ENCODE results near the gene CPED1.
"Not testable (repeated sequence)": the region's sequence is repeated elsewhere in the genome, so short reads cannot be mapped to it uniquely, and the experiment has no call there.

The CPED1 gene

DNA sequence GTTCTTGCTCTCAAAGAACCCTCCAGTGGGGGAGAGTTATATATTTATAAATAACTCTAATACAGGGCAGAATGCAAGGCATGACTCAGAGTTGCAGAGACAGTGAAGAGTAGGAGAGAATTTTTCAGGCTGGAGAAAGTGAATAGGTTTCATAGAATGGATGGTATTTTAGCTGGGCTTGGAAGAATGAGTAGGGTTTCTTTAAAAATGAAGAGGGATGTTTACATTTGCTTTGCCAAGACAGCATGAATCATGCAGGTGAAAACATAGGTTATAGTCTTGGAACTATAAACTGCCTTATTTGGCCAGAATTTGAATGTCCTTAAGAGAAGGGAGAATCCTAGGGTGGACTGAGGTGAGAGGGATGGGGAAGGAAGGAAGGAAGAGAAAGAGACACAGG, 124.8 kb downstream of the CPED1 start:
- no peak for DNase-seq (ENCODE audit: extremely low read depth, low read depth)
- TF ChIP-seq, protein P1, sequence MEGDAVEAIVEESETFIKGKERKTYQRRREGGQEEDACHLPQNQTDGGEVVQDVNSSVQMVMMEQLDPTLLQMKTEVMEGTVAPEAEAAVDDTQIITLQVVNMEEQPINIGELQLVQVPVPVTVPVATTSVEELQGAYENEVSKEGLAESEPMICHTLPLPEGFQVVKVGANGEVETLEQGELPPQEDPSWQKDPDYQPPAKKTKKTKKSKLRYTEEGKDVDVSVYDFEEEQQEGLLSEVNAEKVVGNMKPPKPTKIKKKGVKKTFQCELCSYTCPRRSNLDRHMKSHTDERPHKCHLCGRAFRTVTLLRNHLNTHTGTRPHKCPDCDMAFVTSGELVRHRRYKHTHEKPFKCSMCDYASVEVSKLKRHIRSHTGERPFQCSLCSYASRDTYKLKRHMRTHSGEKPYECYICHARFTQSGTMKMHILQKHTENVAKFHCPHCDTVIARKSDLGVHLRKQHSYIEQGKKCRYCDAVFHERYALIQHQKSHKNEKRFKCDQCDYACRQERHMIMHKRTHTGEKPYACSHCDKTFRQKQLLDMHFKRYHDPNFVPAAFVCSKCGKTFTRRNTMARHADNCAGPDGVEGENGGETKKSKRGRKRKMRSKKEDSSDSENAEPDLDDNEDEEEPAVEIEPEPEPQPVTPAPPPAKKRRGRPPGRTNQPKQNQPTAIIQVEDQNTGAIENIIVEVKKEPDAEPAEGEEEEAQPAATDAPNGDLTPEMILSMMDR (IDR thresholded peaks at IDR 0.05; ENCODE audit: low read depth, low read length), result no peak

DNA sequence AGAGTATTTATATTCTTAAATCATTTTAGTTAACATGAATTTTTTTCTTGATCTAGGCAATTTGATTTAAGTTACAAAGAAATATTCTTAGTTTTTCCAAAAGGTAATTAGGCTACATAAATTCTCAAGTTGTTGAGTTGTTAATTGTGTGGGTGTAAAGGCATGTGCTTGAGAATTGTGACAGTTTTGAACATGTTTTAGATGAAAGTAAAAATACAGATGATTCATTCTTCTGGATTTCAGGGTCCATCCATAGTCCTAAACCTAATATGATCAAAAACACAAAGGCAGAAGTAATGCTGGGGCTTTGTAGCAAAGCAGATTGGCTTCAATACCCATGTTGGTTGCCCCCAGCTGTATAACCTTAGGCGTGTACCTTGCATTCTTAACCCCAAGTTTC, 127.9 kb downstream of the CPED1 start:
- TF ChIP-seq, protein P1 (IDR thresholded peaks at IDR 0.05; ENCODE audit: low read depth, low read length), result no peak

DNA sequence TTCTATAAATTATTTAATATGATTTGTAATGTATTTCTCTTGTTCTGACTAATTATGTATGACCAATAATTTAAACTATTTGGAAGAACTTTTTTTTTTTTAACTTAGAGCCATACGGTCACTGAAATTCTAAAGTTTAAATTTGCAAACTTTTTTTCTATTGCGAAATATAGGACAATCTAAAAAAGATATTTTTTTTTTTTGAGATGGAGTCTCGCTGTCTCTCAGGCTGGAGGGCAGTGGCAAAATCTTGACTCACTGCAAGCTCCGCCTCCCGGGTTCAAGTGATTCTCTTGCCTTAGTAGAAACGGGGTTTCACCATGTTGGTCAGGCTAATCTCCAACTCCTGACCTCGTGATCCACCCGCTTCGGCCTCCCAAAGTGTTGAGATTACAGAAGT, 130.5 kb downstream of the CPED1 start:
- no peak for DNase-seq (ENCODE audit: extremely low read depth, low read depth)
- TF ChIP-seq, protein P1 (IDR thresholded peaks at IDR 0.05; ENCODE audit: low read depth, low read length), result no peak

More for the DNA sequence above, 127.9 kb downstream of the CPED1 start:
- DNase-seq (ENCODE audit: extremely low read depth, low read depth), result no peak

DNA sequence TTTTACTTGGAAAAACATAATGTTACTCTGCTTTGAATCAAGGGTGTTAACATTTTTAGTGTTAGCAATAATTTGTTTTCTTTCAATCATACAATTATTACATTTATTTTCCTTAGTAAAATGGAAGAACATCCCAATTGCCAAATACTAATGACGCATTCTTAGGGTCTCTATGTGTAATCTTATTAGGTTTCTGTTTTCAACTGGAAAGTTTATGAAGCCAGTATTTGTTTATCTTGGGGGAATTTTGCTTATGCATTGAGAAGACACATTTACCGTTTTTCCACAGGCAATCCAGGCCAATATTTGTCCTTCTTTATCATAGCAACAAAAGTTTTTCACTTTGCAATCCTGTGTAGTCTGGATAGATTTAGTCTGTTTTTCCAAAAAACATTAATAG, 134.5 kb downstream of the CPED1 start:
- TF ChIP-seq, protein P1 (IDR thresholded peaks at IDR 0.05; ENCODE audit: low read depth, low read length), result no peak
- no peak for DNase-seq (ENCODE audit: extremely low read depth, low read depth)

DNA sequence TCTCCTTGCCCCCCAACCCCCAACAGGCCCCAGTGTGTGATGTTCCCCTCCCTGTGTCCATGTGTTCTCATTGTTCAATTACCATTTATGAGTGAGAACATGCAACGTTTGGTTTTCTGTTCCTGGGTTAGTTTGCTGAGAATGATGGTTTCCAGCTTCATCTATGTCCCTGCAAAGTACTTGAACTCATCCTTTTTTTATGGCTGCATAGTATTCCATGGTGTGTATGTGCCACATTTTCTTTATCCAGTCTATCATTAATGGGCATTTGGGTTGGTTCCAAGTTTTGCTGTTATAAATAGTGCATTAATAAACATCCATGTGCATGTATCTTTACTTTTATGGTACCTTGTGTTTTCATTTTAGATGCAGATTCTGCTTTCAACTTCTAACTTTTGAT, 136.9 kb downstream of the CPED1 start:
- not testable (repeated sequence) for DNase-seq (ENCODE audit: extremely low read depth, low read depth)

DNA sequence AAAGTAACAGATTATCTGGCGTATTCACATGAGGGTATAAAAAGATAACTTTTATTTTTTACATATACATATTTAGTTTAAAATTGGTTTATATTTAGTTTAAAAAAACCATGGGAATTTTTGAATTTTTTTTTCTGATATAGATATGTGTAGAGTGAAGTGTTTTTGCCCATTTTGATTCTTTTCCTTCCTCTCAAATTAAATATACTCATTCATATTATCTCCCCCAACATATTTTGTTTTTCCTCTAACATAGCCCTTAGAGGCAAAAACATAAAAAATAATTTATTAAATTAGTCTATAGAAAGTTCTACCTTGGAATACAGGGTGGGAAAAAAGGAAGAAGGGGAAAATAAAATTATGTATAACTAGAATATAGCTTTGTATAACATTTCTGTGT, 137.7 kb downstream of the CPED1 start:
- TF ChIP-seq, protein P1 (IDR thresholded peaks at IDR 0.05; ENCODE audit: low read depth, low read length), result no peak
- DNase-seq (ENCODE audit: extremely low read depth, low read depth), result no peak

DNA sequence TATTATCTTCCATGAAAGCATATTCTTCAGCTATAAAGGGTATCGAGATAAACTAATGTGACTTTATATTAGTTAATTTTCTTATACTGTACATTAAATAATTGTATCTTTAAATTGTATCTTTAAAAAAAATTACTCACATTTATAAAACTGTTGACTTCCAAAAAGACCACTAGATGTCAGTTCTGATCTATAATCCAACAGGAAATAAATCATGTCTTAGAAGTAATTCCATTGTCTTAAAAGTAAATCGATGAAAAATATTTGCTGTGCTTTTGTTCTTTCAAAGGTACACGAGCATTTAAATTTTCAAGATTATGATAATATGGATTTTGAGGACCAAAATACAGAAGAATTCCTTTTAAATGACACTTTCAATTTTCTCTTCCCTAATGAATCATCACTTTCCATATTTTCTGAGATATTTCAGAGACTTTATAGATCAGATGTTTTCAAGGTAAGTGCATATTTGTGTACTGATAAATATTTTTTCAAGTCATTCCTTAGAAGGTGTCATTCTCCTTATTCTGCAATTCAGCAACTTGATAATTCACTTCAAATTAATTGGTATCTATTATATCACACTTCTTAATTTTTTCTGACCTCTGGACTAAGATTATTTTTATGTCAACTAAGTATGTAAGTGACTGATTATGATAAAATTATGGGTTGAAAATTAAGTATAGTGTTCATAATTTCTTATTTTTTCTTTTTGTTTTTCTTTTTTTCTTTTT, 138.5 kb downstream of the CPED1 start:
- DNase-seq (ENCODE audit: extremely low read depth, low read depth), result no peak
- TF ChIP-seq, protein P1 (IDR thresholded peaks at IDR 0.05; ENCODE audit: low read depth, low read length), result peak; percentile 40

DNA sequence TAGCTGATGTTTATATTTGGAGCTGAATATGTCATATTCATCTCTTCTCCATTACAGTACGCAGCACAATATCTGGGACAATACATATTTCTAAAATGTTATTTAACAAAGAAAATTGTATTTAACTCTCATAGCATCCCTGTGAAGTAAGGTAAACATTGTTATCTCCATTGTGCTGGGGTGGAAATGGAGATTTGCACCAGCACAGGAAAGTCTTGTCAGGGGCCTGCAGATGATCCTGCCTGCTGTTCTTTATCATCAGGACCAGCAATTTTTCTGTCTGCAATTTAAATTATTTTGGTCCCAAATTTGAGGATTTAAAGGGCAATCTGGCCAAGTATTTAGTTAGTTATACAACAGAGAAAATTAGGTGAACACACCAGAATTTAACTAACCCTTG, 144.4 kb downstream of the CPED1 start:
- DNase-seq (ENCODE audit: extremely low read depth, low read depth), result no peak
- TF ChIP-seq, protein P1 (IDR thresholded peaks at IDR 0.05; ENCODE audit: low read depth, low read length), result no peak

All from AG09319 (cell line).